Heart left ventricle (tissue), 16 donors: ENCODE data around the gene PRDM4. TPM values are rescaled to one million over a fixed set of nuclear protein-coding genes. Genes with fewer than 3 reads are reported as not detected.

Experiments used
- ATAC-seq, 4 donors: fragments of 200-7000 bp; cut with Tn5 transposase; one replicate each; pipeline ENCODE4 v1.9.1; 2020 to 2022; ENCODE audit warnings: moderate library complexity in 4 of 4, mild to moderate bottlenecking in 3 of 4, moderate number of reproducible peaks in 1 of 4
- DNase-seq, 5 donors: peaks; one replicate each; pipeline ENCODE4 v3.0.0-alpha.2; 2020
- H3K27ac ChIP-seq, 12 donors: fragments of 200-600 bp; sonication (generic) in 4 of 12; one replicate each; pipeline versions ENCODE4 v1.5.0 to v1.8.0; 2016 to 2022; ENCODE audit warnings: mild to moderate bottlenecking in 2 of 12
- H3K27me3 ChIP-seq, 9 donors: fragments of 200-600 bp; sonication (generic) in 2 of 9; one replicate each; pipeline versions ENCODE4 v1.5.1 to v1.8.0; 2016 to 2022; ENCODE audit warnings: mild to moderate bottlenecking in 3 of 9
- H3K36me3 ChIP-seq, 9 donors: fragments of 200-600 bp; sonication (generic) in 2 of 9; one replicate each; pipeline versions ENCODE4 v1.5.0 to v1.8.0; 2018 to 2022; ENCODE audit warnings: mild to moderate bottlenecking in 2 of 9
- H3K4me1 ChIP-seq, 12 donors: fragments of 200-600 bp; sonication (generic) in 4 of 12; one replicate each; pipeline versions ENCODE4 v1.5.0 to v1.8.0; 2016 to 2022; ENCODE audit warnings: mild to moderate bottlenecking in 3 of 12
- H3K4me3 ChIP-seq, 12 donors: fragments of 200-600 bp; sonication (generic) in 4 of 12; one replicate each; pipeline versions ENCODE4 v1.5.0 to v1.8.0; 2017 to 2022; ENCODE audit warnings: mild to moderate bottlenecking in 9 of 12, moderate library complexity in 4 of 12
- H3K9me3 ChIP-seq, 12 donors: fragments of 200-600 bp; sonication (generic) in 4 of 12; one replicate each; pipeline versions ENCODE4 v1.5.0 to v1.8.0; 2016 to 2022; ENCODE audit warnings: mild to moderate bottlenecking in 1 of 12
- CTCF ChIP-seq, 12 donors: fragments of 200-600 bp; sonication (generic) in 4 of 12; IDR thresholded peaks; one replicate each; pipeline versions ENCODE4 v1.5.0 to v1.8.0; 2018 to 2022; ENCODE audit warnings: antibody characterized with exemption in 12 of 12, mild to moderate bottlenecking in 5 of 12
- POLR2A ChIP-seq, 2 donors: fragments of 450-650 bp; IDR thresholded peaks; one replicate each; pipeline ENCODE4 v1.6.1; 2017; ENCODE audit warnings: antibody characterized with exemption in 2 of 2, mild to moderate bottlenecking in 2 of 2, moderate library complexity in 2 of 2
- WGBS, 4 donors: extraction: QIAGEN DNeasy Blood & Tissue Kit in 2 of 4; methylation state at CpG; one replicate each; pipeline versions ENCODE4 v1.1.5 to v1.1.7; 2013 to 2018; 5-methylcytosine and 5-hydroxymethylcytosine counted together
- intact Hi-C, 10 donors: fragments of 100-400 bp; cut with DNase I; formaldehyde crosslinking; loops; one replicate each; pipeline versions ENCODE4 v1.11.1 to v1.14.2; 2022
- polyA plus RNA-seq, 2 donors: library from polyadenylated mRNA; stranded (reverse); fragments of 200-250 nt; gene quantifications; one replicate each; pipeline ENCODE4 v1.2.3, GENCODE V29; 2013
- total RNA-seq, 9 donors: library from RNA; depleted of rRNA in 2 of 9; stranded (reverse); fragments of >200 nt in 2 of 9; fragmentation: NEBNext Ultra II Directional in 3 of 9; extraction: Animal tissue kit (Norgen Biotek cat#: 25700) in 3 of 9; gene quantifications; one replicate each; pipeline versions ENCODE4 v1.1.0 to v1.2.4, GENCODE V29; 2016 to 2023
- donor health status: ischemic (EF 13 %, LVEDD 7.1; RV severe dilation, severe dysfunction).
- donor health status: healthy with polysubstance abuse.
- donor health status: DM: no; HTN: yes; CAD: no.
- donor health status: DM: no; HTN: no; CAD: no.
- donor health status: ischemic (EF 25% LVEDD 6.9; RV normal size, moderate dysfunction).
- donor health status: ischemic (EF 25% LVEDD 5.7; RV mildly dilated, moderate dysfunction).
- donor health status: healthy.
- donor health status: DM: yes; HTN: yes; CAD: no.
- donor health status: ischemic (EF 35%, LVEDD 5.7; RV mildly dilated, moderate dysfunction).
- donor health status: nonischemic (EF 11% LVEDD 7.7; RV severe dilation, severe dysfunction).
- donor health status: DM: yes; HTN: yes; CAD: no.
- donor health status: PGD.
- donor health status: ischemic (EF 29% LVEDD 5.4; RV normal size, mild dysfunction).
- donor health status: nonischemic (EF 23%, LVEDD 6.1; RV moderate dilation, normal function).

The PRDM4 gene
- total and polyA plus RNA-seq, 11 donors: 5.3 to 24.6 (median 15.0) TPM

GRCh38 chr12:107803092-107803491, 42.2 kb upstream of the PRDM4 start:
- Histone ChIP-seq H3K27ac (no peak overlapping the region), H3K4me3 (no peak overlapping the region), H3K36me3 (no peaks in the 10 kb centered on the region), H3K27me3 (peaks cover 0 to 4% (median 0%) of the 10 kb centered on the region in 9 donors), H3K4me1 (no peaks in the 10 kb centered on the region), H3K9me3 (no peaks in the 10 kb centered on the region)
- ATAC-seq (no peak), DNase-seq (no peak)
- TF ChIP-seq CTCF (IDR thresholded peaks at IDR 0.05) (no peak), POLR2A (IDR thresholded peaks at IDR 0.05) (no peak)
- 27 to 44% (median 36%) methylated on average over 3 of the region's 3 CpGs for WGBS, 4 donors
- intact Hi-C loops: no loop called here

- intact Hi-C loops: no loop called here
- no peak overlapping the region for H3K27ac ChIP-seq
- H3K9me3 ChIP-seq: no peaks in the 10 kb centered on the region
- H3K4me3 ChIP-seq: no peak overlapping the region
- DNase-seq (no peak), ATAC-seq (no peak)
- no peaks in the 10 kb centered on the region for H3K4me1 ChIP-seq
- H3K27me3 ChIP-seq: no peaks in the 10 kb centered on the region
- TF ChIP-seq POLR2A (IDR thresholded peaks at IDR 0.05) (no peak), CTCF (IDR thresholded peaks at IDR 0.05) (no peak)
- no peaks in the 10 kb centered on the region for H3K36me3 ChIP-seq
These were observed 40.2 kb upstream of the PRDM4 start for GRCh38 chr12:107801150-107801549.

GRCh38 chr12:107798580-107798979, 37.6 kb upstream of the PRDM4 start:
- no peaks in the 10 kb centered on the region for H3K9me3 ChIP-seq
- 59 to 63% (median 62%) methylated on average over 3 of the region's 3 CpGs for WGBS, 4 donors
- H3K36me3 ChIP-seq: no peaks in the 10 kb centered on the region
- no peaks in the 10 kb centered on the region for H3K4me1 ChIP-seq
- no peak for DNase-seq
- H3K4me3 ChIP-seq: no peak overlapping the region
- no peak overlapping the region for H3K27ac ChIP-seq
- no peak for TF ChIP-seq CTCF (IDR thresholded peaks at IDR 0.05)
- no peak for TF ChIP-seq POLR2A (IDR thresholded peaks at IDR 0.05)
- ATAC-seq: no peak
- peaks cover 0 to 21% (median 0%) of the 10 kb centered on the region in 9 donors for H3K27me3 ChIP-seq
- intact Hi-C loops: no loop called here

- Histone ChIP-seq H3K27ac (no peak overlapping the region), H3K27me3 (peaks cover 0 to 28% (median 0%) of the 10 kb centered on the region in 9 donors), H3K4me1 (no peaks in the 10 kb centered on the region), H3K36me3 (no peaks in the 10 kb centered on the region), H3K4me3 (no peak overlapping the region), H3K9me3 (no peaks in the 10 kb centered on the region)
- ATAC-seq (no peak), DNase-seq (no peak)
- TF ChIP-seq CTCF (IDR thresholded peaks at IDR 0.05) (no peak), POLR2A (IDR thresholded peaks at IDR 0.05) (no peak)
- intact Hi-C loops: no loop called here
- 49 to 53% (median 49%) methylated on average over 3 of the region's 3 CpGs for WGBS, 4 donors
These were observed 33.5 kb upstream of the PRDM4 start for GRCh38 chr12:107794451-107794850.
